Activated T-cell treated with anti-CD3 and anti-CD28 coated beads for 1 hour (primary cell): ENCODE measurements around the gene GBA3.

ENCODE experiments used
- DNase-seq: peaks from one replicate; pipeline ENCODE4 v3.0.0-alpha.2; 2020; ENCODE audit warnings: low read depth

Gene GBA3

DNA sequence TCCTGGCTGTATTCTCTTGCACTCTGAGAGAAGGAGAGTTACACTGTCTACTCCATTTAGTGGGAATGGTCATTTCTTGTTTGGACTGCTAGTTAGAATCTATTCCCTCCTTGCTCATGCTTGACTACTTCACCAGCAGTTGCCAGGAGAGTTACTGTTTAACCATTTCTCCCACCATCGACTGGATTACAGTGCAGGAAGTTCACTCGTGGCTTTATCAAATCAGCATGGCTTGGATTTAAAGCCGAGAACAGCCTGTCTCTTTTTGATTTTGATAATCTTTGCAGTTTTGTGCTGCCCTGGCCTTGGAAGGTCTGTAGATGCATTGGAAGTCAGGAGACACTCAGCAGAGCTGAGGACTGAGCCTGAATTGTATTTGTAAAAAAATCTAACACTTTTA lies 3.2 kb downstream of the GBA3 start:
- DNase-seq: no peak

DNA sequence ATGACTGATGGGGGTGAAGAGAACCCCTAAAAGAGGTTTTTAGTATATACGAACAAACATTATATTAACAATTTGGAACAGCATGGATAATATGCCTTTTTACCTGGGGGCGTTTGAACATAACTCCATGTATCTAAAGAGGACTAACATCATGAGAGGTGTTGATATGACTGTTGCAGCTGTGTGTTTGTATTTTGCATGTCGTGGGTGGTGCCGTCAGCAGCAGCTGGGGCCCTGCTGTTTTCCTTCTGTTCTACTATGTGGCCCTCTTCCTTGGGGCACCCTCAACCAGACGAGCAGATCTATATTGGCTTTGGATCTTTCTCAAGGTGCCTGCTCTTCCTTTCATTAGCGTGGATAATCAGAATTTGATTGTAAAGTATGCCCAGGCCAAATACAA lies 11.2 kb downstream of the GBA3 start:
- no peak for DNase-seq

DNA sequence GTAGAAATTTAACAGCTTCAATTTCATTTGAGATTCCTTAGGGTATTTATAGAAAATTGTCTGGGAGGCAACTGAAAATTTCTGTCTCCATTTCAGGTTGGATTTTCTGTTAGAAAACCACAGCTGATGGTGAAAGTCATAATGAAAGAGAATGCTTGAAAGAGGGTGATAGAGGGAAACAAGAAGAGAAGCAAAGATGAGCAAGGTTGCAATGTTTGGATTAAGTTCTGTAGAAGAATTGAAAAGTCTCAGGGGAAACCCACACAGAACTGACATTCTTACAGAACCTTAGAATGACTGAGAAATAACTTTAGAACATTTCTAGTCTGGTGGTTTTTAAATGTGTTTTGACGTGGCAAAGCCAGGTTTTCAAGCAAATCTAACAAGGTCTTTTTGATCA lies 14.7 kb downstream of the GBA3 start:
- no peak for DNase-seq

DNA sequence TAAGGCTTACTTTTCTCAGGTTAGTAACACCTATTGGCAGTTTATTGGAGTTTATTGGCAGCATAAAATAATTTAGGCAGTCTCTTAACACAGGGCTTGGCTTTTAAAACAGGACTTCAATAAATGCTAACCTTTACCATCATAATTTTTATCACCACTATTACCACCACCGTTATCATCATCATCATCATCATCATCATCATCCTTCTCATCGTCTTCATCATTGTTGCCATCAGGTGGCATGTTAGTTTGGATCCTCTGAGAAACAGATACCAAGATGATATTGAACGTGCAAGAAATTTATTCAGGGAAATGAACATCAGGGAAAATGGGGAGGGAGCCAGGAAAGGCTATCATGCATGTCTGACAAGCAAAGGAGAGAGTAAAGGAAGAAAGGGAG lies 16.2 kb downstream of the GBA3 start:
- DNase-seq: no peak

DNA sequence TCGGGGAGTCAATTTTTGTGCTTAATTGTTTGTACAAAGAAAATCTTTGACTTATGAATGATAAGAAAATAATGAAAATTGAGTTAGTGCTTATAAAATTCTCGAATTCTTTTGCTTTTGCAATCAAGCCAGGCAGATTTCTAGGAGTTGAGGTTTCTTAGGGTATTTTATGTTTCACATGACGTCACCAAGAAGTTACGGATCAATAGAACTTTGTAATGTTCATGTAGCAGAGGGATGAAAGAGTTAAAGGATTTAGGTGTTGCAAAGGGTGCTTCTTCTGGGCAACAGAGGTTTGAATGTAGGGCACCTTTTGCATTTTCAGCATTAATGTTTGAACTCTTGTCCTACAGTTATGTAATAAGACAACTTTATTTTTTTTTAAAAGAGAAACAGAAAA lies 19.4 kb downstream of the GBA3 start:
- no peak for DNase-seq

DNA sequence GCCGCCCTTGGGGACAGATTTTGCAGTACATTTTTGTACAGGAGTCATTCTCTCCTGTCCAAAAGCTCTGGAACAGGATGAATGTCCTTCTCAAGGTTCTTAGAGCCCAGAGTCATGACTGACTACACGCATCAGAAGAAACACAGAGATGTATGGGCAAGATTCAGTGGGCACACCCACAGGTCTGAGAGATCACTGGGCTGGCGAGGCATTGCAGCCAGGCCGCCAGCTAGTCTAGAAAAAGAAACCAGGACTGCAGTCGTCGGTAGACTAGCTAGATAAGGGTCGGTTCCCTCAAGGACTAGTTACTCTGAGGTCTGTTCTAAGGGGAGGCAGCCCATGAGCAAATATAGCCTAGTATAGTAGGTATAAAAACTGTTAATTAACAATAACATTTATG lies 19.8 kb downstream of the GBA3 start:
- no peak for DNase-seq

DNA sequence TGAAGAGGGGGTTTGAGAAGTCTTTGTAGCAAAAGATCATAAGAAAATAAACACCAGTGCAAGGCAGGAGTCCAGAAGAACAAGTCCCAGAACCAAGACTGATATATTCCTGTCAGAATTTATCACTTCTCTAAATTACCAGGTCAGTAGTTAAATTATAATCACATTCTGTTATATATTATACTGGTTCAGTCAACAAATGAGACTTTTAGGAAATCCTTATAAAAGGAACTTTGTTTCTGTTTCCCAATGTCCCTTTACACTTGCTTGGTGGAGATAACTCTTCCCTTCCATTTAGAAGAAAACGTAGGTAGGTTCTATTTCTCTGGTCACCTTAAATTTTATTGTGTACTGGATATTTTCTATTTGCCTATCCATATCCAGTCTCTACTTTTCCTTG lies 21.1 kb downstream of the GBA3 start:
- DNase-seq: no peak

DNA sequence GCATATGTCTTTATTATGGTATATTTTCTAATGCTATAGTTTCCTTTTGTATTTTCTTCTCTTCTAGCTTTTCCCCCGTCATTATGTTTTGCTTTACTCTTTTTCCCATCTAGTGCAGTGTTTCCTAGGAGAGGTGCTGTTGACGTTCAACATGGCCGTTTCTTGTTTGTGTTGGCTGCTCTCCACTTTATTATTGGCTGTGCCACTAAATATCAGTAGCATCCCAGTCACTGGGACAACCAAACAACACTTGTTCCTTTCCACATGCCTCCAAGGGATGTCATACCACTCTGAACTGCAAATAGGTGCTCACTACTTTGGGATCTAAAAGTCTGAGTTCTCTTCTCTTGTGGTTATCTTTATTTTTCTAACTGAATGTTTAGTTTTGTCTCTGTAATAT lies 26.5 kb downstream of the GBA3 start:
- DNase-seq: no peak

DNA sequence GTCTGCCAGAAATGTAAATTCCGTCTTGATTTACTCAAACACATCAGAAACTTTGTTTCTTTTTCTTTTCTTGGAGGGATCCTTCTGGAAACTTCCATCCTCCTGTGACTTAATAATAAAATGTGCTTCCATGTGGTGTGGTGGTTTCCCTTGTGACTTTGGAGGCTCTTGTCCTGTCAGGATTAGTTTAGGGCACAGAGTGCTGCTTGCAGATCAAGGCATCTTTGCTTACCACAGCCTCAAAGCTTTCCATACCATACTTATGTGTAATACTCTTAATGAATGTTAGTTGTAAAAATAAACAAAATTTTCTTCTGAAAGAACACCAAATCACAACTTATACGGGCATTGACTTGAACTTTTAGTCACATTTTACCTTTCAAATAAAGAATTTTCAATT lies 27.4 kb downstream of the GBA3 start:
- DNase-seq: no peak

DNA sequence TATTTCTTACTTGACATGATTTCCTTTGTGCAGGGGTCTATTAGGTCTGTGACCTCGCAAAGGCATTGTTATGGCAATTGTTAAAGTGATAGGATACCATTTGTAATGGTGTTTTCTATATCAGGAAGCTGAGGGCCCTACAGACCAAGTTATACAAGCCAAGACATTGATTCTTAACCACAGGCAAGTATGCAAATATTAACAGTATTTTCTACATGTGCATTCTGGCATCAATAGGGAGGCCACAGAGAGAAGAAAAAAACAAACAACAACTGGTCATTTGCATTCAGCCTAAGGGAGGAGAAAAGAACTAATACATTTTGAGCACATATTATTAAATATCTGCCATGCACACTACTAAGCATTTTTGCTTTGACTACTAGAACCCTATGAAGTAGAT lies 28.5 kb downstream of the GBA3 start:
- no peak for DNase-seq

DNA sequence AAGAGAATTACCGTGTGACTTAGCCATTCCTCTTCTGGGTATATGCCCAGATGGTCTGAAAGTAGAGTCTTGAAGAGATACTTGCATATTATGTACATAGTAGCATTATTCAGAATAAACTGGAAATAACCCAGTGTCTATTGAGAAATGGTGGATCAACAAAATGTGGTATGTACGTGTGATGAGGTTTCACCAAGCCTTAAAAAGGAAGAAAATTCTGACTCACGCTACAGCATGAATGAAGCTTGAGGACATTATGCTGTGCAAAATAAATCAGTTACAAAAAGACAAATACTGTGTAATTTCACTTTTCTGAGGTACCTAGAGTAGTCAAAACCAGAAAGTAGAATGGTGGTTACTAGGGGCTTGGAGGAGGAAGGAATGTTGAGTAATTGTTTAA lies 37.3 kb downstream of the GBA3 start:
- no peak for DNase-seq

DNA sequence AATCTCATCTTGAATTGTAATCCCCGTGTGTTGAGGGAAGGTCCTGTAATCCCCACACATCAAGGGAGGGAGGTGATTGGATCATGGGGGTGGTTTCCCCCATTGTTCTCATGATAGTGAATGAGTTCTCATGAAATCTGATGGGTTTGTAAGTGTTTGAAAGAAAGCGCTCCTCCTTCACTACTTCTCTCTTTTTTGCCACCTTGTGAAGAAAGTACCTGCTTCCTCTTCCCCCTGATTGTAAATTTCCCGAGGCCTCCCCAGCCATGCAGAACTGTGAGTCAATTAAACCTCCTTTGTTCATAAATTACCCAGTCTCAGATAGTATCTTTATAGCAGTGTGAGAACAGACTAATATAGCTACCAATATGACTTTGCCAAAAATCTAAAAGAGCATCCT lies 41.1 kb downstream of the GBA3 start:
- DNase-seq: no peak

DNA sequence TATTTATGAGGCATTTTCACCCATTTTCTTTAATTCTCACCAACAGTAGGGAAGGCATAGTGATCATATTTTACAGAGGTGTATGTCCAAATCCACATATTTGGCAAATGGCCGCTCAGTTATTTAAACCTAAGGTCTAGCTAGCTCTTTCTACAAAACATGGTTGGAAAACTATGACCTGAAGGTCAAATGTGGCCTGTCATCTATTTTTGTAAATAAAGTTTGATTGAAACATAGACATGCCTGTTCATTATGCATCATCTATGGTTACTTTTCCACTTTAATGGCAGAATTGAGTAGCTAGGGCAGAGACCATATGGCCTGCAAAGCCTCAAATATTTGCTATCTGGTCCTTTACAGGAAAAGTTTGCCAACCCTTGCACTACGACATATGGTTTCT lies 44.2 kb downstream of the GBA3 start:
- no peak for DNase-seq

DNA sequence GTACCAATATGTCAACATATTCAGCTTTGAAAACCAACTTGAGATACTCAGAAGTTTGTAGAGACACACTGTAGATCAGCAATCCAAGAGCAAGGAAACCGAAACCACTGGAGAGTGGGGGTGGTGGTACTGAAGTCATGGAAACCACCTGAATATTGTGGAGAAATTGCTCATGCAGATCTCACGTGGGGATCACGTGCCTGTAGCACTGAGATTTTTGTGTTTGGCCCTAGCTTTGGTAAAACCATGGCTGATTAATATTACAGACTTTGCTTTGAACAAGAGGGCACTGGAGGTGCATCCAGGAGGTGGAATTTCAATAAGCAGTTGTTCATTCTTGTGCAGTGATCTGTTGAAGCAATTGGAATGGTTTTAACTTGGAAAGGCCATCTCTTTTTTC lies 47.2 kb downstream of the GBA3 start:
- no peak for DNase-seq

DNA sequence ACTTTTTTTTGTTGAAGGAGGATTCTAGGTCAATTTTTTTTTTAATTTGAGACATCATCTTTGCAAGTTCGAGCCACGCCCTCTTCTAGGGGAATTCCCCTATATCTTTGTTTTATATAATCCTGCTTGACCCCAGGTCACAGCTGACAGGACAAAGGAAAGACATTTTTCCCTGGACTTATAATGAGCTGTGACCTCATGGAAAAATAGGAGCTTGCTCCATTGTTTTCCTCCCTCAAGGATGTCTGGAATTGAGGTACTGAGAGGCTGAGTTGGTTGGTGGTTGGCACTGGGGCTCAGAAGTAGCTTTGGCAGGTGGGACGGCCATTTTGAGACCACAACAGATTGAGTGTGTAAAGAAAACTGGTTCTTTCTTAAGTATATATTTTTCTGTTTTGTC lies 49.0 kb downstream of the GBA3 start:
- DNase-seq: no peak

DNA sequence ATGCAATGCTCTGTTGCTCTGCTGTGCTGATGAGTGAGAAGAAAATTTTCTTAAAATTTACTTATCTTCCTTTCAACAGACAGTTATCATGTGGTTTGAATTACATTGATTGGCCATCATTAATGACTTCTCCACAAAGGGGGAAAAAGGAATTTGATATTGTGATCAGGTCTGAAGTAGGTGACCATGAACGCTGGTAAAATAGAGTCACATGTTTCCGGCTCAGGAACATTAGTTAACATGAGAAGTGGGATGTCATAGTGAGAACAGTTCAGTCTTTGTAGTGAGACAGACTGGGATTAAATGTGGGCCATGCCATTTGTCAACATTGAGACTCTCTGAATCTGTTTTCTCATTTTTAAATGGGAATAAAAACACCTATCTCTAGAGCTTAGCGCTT lies 50.6 kb downstream of the GBA3 start:
- no peak for DNase-seq

DNA sequence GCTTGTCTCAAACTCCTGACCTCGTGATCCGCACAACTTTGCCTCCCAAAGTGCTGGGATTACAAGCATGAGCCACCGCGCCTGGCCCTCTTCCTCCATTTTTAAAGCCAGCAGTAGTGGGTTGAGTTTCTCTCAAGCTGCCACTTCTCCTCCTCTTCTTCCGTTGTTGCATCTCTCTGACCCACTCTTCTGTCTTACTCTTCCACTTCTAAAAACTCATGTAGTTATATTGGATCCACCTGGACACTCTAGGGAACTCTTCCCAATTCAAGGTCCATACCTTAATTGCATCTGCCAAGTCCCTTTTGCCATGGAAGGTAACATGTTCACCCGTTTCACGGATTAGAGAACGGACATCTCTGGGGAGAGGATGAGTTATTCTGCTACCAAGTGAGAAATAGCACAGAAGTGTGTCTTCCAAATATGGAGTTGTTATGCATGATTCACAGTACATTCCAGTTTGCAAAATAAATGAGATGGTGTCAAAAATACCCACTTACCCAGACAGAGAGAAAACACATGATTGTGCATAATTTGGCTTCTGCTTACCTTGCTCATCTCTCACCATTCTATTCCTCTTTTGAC lies 51.8 kb downstream of the GBA3 start:
- no peak for DNase-seq

DNA sequence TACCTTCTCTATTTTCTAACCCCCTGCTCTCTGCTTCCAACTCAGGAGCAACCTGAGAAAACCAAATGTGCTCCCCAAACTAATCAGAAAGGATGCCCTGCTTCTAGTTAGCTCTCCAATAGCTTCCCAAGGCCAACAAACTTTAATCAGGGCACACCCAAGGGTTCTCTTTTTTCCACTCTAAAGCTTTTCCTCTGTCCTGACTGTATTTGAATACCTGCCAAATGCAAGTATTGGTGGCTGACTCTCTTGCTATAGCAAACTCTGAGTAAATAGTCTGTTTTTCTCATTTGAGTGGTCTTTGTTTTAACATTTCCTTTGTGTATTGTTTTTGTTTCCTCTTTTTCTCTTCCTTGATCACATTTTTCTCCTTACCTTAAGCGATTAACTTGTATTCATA lies 52.5 kb downstream of the GBA3 start:
- no peak for DNase-seq

DNA sequence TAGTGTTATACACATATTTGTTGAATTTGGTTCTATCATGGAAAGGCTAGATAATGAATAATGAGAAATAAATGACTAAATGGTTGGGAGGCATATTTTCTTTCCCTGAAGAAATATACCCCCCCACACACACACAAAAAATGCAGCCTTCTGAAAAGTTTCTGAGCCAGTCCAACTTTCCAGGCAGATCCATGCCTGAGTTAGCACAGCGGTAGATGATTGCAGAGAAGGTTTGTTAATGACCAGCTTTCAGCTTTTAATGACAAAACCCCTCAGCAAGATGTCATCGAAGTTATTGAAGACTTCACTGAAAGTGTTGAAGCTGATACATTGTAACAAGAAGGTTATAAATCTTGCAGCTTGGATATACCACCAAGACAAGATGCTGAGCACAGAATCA lies 61.4 kb downstream of the GBA3 start:
- DNase-seq: no peak

DNA sequence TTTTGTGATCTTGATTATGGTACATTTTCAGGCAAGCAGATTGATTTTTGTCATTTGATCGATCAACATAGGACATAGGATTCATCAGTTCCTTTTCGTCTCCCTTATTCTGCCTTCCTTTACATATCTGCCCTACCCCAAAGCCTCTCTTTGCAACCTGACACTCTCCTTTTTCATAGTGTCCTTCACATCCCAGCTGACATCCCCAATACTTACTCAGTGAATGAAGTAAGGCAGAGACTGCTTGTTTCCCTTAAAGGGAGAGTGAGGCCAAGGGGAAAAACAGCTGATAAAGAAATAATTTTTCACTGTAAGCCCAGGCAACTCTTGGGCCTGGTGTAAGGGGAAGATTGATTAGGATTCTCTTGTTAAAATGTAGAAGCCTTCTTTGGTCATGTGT lies 69.8 kb downstream of the GBA3 start:
- DNase-seq: no peak

DNA sequence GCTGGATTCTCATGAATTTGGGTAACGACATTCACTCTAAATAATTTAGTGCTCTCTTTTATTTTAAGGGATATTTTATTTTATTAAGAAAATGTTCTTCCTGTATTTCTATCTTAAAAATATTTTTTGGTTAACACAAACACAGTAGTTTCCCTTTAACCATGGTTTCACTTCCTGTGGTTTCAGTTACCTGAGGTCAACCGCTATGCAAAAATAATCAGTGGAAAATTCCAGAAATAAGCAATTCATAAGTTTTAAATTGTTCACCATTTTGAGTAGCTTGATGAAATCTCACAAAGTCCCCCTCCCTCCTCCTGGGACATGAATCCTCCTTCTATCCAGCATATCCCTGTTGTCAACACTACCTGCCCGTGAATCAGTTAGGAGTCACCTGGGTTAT lies 71.4 kb downstream of the GBA3 start:
- no peak for DNase-seq

DNA sequence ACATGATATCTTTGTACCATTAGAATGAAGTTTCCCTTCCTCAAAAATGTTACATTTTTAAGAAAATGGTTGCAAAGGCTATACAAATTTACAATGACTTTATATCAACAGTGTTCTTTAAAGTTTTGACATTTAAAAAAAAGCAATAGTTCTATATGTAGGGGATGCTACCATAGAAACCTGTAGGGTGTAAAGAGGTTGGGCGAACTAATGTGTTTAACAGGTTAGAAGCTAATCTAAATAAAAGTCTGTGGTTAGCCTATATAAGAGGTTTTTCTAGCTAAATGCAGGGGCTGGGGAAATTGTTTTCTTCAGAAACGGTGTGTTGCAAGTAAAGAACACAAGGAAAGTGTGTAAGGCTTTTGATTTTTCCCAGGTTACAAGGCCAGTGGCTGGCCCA lies 73.3 kb downstream of the GBA3 start:
- DNase-seq: no peak

DNA sequence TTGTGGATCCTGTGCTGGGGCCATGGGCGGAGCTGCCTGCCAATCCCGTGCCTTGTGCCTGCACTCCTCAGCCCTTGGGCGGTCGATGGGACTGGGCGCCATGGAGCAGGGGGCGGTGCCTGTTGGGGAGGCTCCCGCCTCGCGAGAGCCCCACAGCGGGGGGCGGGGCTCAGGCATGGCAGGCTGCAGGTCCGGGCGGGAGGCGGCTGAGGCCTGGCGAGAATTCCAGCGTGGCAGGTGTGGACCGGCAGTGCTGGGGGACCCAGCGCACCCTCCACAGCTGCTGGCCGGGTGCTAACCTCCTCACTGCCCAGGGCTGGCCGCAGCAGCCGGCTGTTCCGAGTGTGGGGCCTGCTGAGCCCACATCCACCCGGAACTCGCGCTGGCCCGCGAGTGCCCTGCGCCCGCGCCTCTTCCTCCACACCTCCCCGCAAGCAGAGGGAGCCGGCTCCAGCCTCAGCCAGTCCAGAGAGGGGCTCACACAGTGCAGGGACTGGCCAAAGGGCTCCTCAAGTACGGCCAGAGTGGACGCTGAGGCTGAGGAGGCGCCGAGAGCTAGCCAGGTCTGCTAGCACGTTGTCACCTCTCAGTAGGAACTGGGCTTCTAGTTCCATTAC lies 85.9 kb downstream of the GBA3 start:
- no peak for DNase-seq

DNA sequence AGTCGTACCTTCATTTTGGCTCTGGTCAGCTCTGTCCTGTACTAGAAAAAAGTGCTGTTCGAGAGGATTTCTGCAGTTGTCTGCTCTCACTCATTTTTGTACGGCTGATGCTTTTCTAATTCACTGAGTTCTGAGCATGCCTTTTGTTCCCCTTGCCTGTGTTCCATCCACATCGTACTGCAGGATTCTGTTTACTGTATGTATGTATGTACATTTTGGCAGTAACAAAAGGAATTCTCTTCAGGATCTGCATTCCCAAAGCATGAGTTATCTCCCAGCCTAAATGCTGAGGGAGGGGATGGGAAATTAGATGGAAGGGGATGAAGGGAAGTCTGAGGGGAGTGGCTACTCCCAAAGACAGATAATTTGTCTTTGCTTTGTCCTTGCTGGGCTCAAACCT lies 87.6 kb downstream of the GBA3 start:
- DNase-seq: no peak

DNA sequence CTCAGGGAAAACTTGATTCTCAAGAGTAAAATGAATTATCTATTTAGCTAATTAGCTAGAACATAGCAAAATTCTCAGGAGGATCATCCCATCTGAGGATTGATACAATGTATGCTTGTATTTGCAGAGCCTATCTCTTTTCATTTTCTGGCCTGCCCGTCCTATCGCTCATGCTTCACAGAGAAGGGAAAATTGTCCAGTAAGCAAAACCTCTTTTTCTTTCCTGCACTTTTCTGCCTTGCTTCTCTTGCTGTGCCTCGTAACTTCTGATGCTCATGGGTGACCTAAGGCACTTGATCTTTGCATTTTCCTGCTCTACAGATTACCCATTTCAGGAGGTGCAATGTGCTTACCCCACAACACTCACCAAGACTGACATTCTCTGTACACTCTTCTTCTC lies 88.1 kb downstream of the GBA3 start:
- no peak for DNase-seq
